CD4-positive, alpha-beta T cell treated with Interferon alpha-2 for 1 hour (primary cell): Measurements from ENCODE around the gene NFIX.

Experiments used
- DNase-seq, 2 donors: peaks; one replicate each; pipeline ENCODE4 v3.0.0-alpha.2; 2020 to 2022

The NFIX gene

GRCh38 chr19:13134626-13135025 is 139.4 kb downstream of the NFIX start:
- DNase-seq: no peak

GRCh38 chr19:13135068-13136062 is 140.1 kb downstream of the NFIX start:
- no peak for DNase-seq

- DNase-seq: no peak
Measured at GRCh38 chr19:13137290-13137794, 142.1 kb downstream of the NFIX start.

- DNase-seq: no peak
Measured at GRCh38 chr19:13138171-13138915, 143.1 kb downstream of the NFIX start.

- DNase-seq: no peak
Measured at GRCh38 chr19:13138916-13139198, 143.6 kb downstream of the NFIX start.

- no peak for DNase-seq
Measured at GRCh38 chr19:13139633-13140311, 144.5 kb downstream of the NFIX start.

- peak in 1 of 2 donors; percentile 45 for DNase-seq
Measured at GRCh38 chr19:13146763-13147563, 151.7 kb downstream of the NFIX start.
